Panc1 (cell line): Measurements from ENCODE around the gene WIF1. TPM values are rescaled to one million over a fixed set of nuclear protein-coding genes. Genes with fewer than 3 reads are reported as not detected.

Experiments
- ATAC-seq: fragments of 200-7000 bp; cut with Tn5 transposase; 2 replicates; pipeline ENCODE4 v1.9.1; 2020; ENCODE audit warnings: mild to moderate bottlenecking, moderate library complexity
- BruUV-seq: library from RNA; stranded (reverse); fragments of 400-500 nt; replicated peaks from 2 replicates; lab custom pipeline; 2021; lab: Mats Ljungman, UMichigan
- CTCF ChIA-PET: fragments of 300-600 bp; sonication (Branson Sonifier 250); formaldehyde crosslinking; loops from one replicate; lab custom pipeline; 2022; ENCODE audit warnings: antibody characterized with exemption; lab: Charles Lee
- POLR2A ChIA-PET: fragments of 300-600 bp; sonication (Branson Sonifier 250); formaldehyde crosslinking; loops from one replicate; lab custom pipeline; 2022; ENCODE audit warnings: antibody characterized with exemption; lab: Charles Lee
- DNase-seq: peaks from one replicate; pipeline ENCODE4 v3.0.0-alpha.2; 2010; ENCODE audit warnings: low read depth, low spot score
- H3K27ac ChIP-seq: 2 replicates; pipeline ENCODE4 v1.5.1; 2011; ENCODE audit warnings: mild to moderate bottlenecking, low read length, inconsistent platforms
- H3K27me3 ChIP-seq: fragments of 200-500 bp; sonication (Bioruptor generic); 2 replicates; pipeline ENCODE4 v1.6.0; 2014; ENCODE audit warnings: low read length, inconsistent platforms; ENCODE audit not compliant: control insufficient read depth, insufficient read depth
- H3K36me3 ChIP-seq: fragments of 200-500 bp; sonication (Bioruptor generic); 2 replicates; pipeline ENCODE4 v1.5.1; 2014; ENCODE audit warnings: inconsistent platforms, mild to moderate bottlenecking, low read length, moderate library complexity; ENCODE audit not compliant: control insufficient read depth, insufficient read depth
- H3K4me1 ChIP-seq: 2 replicates; pipeline ENCODE4 v1.5.1; 2011; ENCODE audit warnings: inconsistent platforms, mild to moderate bottlenecking, low read length, moderate library complexity; ENCODE audit not compliant: control insufficient read depth, insufficient read depth
- H3K4me3 ChIP-seq, 2 experiments: 2 replicates each; pipeline ENCODE4 v1.5.1; 2011 to 2012; ENCODE audit warnings: low read depth in 2 of 2, low read length in 2 of 2, mild to moderate bottlenecking in 2 of 2, inconsistent platforms in 1 of 2, moderate library complexity in 1 of 2
- H3K9me3 ChIP-seq: fragments of 200-500 bp; sonication (Bioruptor generic); 2 replicates; pipeline ENCODE4 v1.5.1; 2014; ENCODE audit warnings: low read depth, mild to moderate bottlenecking, inconsistent platforms, low read length, moderate library complexity; ENCODE audit not compliant: control insufficient read depth, insufficient read depth
- POLR2AphosphoS5 ChIP-seq: IDR thresholded peaks from 2 replicates; pipeline ENCODE4 v1.6.1; 2012; ENCODE audit warnings: mild to moderate bottlenecking, low read depth, low read length, moderate library complexity
- SIN3A ChIP-seq: IDR thresholded peaks from 2 replicates; pipeline ENCODE4 v1.6.1; 2012; ENCODE audit warnings: low read depth, mild to moderate bottlenecking, low read length, moderate library complexity, borderline replicate concordance; ENCODE audit not compliant: insufficient read depth
- TCF7L2 ChIP-seq: IDR thresholded peaks from 2 replicates; pipeline ENCODE4 v1.6.1; 2011; ENCODE audit warnings: mild to moderate bottlenecking, low read depth, low read length, inconsistent platforms
- in situ Hi-C: cut with HindIII; loops from 2 replicates; pipeline ENCODE4 v1.10.0; 2016; ENCODE audit warnings: low sequenced_read_pairs, low pct_unique_long_range_greater_than_20kb
- intact Hi-C: fragments of 100-400 bp; cut with micrococcal nuclease; formaldehyde crosslinking; loops from one replicate; pipeline ENCODE4 v1.10.0; 2022; ENCODE audit not compliant: unreplicated experiment
- total RNA-seq: library from RNA; stranded (reverse); gene quantifications from one replicate; pipeline ENCODE4 v1.2.1, GENCODE V29; 2021; ENCODE audit not compliant: unreplicated experiment
- TF ChIP-seq, protein P1 (sequence below): fragments of 450-650 bp; IDR thresholded peaks from 2 replicates; pipeline ENCODE4 v1.5.1; 2017; ENCODE audit warnings: mild to moderate bottlenecking
- TF ChIP-seq, protein P2 (sequence below), 2 experiments: IDR thresholded peaks; 2 replicates each; pipeline ENCODE4 v1.6.1; 2011 to 2012; ENCODE audit warnings: low read depth in 2 of 2, control low read depth in 1 of 2, low read length in 1 of 2, mild to moderate bottlenecking in 1 of 2, moderate library complexity in 1 of 2; ENCODE audit not compliant: insufficient read depth in 1 of 2

The WIF1 gene
- total RNA-seq, 1 experiment from 2014 or later, result not detected

- BruUV-seq, result no TSS peak
Measured at GRCh38 chr12:65090461-65090860, 30.6 kb downstream of the WIF1 start.

GRCh38 chr12:65086236-65086635, 34.9 kb downstream of the WIF1 start:
- ChIA-PET POLR2A (interaction anchor here (0.7 kb wide), 1 partner anchor 1111 kb away, joined by 3 read pairs; no protein-coding TSS in a partner anchor), CTCF (no interaction called here)
- H3K27me3 ChIP-seq, result peaks cover 22% of the 10 kb centered on the region
- no TSS peak for BruUV-seq
- no peaks in the 10 kb centered on the region for H3K9me3 ChIP-seq
- in situ Hi-C loops, result no loop called here
- ATAC-seq (no peak), DNase-seq (no peak)
- intact Hi-C loops, result no loop called here
- H3K27ac ChIP-seq, result no peak overlapping the region
- H3K4me1 ChIP-seq, result no peaks in the 10 kb centered on the region
- H3K36me3 ChIP-seq, result no peaks in the 10 kb centered on the region
- no peak overlapping the region for H3K4me3 ChIP-seq
- TF ChIP-seq POLR2AphosphoS5 (no peak), SIN3A (no peak), TCF7L2 (no peak)
- TF ChIP-seq, protein P1, sequence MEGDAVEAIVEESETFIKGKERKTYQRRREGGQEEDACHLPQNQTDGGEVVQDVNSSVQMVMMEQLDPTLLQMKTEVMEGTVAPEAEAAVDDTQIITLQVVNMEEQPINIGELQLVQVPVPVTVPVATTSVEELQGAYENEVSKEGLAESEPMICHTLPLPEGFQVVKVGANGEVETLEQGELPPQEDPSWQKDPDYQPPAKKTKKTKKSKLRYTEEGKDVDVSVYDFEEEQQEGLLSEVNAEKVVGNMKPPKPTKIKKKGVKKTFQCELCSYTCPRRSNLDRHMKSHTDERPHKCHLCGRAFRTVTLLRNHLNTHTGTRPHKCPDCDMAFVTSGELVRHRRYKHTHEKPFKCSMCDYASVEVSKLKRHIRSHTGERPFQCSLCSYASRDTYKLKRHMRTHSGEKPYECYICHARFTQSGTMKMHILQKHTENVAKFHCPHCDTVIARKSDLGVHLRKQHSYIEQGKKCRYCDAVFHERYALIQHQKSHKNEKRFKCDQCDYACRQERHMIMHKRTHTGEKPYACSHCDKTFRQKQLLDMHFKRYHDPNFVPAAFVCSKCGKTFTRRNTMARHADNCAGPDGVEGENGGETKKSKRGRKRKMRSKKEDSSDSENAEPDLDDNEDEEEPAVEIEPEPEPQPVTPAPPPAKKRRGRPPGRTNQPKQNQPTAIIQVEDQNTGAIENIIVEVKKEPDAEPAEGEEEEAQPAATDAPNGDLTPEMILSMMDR, result no peak
- TF ChIP-seq, protein P2, sequence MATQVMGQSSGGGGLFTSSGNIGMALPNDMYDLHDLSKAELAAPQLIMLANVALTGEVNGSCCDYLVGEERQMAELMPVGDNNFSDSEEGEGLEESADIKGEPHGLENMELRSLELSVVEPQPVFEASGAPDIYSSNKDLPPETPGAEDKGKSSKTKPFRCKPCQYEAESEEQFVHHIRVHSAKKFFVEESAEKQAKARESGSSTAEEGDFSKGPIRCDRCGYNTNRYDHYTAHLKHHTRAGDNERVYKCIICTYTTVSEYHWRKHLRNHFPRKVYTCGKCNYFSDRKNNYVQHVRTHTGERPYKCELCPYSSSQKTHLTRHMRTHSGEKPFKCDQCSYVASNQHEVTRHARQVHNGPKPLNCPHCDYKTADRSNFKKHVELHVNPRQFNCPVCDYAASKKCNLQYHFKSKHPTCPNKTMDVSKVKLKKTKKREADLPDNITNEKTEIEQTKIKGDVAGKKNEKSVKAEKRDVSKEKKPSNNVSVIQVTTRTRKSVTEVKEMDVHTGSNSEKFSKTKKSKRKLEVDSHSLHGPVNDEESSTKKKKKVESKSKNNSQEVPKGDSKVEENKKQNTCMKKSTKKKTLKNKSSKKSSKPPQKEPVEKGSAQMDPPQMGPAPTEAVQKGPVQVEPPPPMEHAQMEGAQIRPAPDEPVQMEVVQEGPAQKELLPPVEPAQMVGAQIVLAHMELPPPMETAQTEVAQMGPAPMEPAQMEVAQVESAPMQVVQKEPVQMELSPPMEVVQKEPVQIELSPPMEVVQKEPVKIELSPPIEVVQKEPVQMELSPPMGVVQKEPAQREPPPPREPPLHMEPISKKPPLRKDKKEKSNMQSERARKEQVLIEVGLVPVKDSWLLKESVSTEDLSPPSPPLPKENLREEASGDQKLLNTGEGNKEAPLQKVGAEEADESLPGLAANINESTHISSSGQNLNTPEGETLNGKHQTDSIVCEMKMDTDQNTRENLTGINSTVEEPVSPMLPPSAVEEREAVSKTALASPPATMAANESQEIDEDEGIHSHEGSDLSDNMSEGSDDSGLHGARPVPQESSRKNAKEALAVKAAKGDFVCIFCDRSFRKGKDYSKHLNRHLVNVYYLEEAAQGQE (IDR thresholded peaks at IDR 0.05; ENCODE audit: insufficient read depth in 1 of 2, low read depth in 2 of 2, low read length in 1 of 2), result no peak

More at GRCh38 chr12:65090461-65090860, 30.6 kb downstream of the WIF1 start:
- TF ChIP-seq TCF7L2 (no peak), POLR2AphosphoS5 (no peak), SIN3A (no peak)
- TF ChIP-seq, protein P2 (IDR thresholded peaks at IDR 0.05; ENCODE audit: insufficient read depth in 1 of 2, low read depth in 2 of 2, low read length in 1 of 2), result no peak
- TF ChIP-seq, protein P1, result no peak
- H3K4me3 ChIP-seq, result no peak overlapping the region
- ChIA-PET POLR2A (no interaction called here), CTCF (no interaction called here)
- in situ Hi-C loops, result no loop called here
- DNase-seq (no peak), ATAC-seq (no peak)
- no peaks in the 10 kb centered on the region for H3K4me1 ChIP-seq
- H3K36me3 ChIP-seq, result no peaks in the 10 kb centered on the region
- intact Hi-C loops, result no loop called here
- no peak overlapping the region for H3K27ac ChIP-seq
- H3K9me3 ChIP-seq, result no peaks in the 10 kb centered on the region
- peaks cover 24% of the 10 kb centered on the region for H3K27me3 ChIP-seq
